ENCODE measurements around the gene RUNX3. TPM values are rescaled to one million over a fixed set of nuclear protein-coding genes. Genes with fewer than 3 reads are reported as not detected.
A peak's percentile ranks its signal among the peaks of the same experiment; 100 is the strongest.

Gene RUNX3
- total RNA-seq, 2 experiments from 2014 or later, result 177 to 183 TPM

DNA sequence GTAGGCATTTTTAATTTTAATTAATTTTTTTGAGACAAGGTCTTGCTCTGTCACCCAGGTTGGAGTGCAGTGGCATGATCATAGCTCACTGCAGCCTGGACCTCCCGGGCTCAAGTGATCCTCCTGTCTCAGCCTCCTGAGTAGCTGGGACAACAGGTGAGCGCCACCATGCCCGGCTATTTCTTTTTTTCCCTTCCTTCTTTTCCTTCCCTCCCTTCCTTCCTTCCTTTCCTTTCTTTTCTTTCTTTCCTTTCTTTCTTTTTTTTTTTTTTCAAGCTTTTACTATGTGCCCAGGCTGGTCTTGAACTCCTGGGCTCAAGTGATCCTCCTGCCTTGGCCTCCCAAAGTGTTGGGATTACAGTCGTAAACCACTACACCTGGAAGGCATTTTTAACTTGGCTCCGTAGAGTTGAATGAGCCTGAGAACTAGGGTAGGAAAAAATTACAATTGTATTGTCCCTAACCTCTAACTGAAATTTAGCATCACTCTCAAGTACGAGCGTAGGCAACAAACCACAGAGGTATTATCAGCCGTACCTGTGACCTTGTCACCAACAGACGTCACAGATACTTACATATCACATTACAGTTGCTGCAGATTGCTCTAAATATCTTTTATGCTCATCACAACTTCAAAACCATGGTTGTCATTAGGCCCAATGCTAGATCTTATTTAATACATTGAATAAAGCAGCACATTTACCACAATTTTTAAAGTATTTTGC is 8.0 kb downstream of the RUNX3 start:
- Mint-ChIP-seq H3K4me3 (peak overlapping the region; percentile 58), H3K4me1 (peaks cover 91% of the 10 kb centered on the region), H3K27ac (peak overlapping the region; percentile 85), H3K9me3 (no peaks in the 10 kb centered on the region), H3K36me3 (ENCODE audit: low read depth) (peaks cover 95% of the 10 kb centered on the region), H3K27me3 (no peaks in the 10 kb centered on the region)
- POLR2A ChIA-PET, result interaction anchor here (0.8 to 11.0 kb wide), 7 partner anchors 9 to 177 kb away, joined by 3 to 128 read pairs (median 6); partner anchors contain the start of gene CLIC4
- CTCF ChIA-PET, result interaction anchor here (1.4 to 1.9 kb wide), 2 partner anchors 43 to 115 kb away, joined by 3 to 4 read pairs; no protein-coding TSS in a partner anchor
- no peak for DNase-seq

DNA sequence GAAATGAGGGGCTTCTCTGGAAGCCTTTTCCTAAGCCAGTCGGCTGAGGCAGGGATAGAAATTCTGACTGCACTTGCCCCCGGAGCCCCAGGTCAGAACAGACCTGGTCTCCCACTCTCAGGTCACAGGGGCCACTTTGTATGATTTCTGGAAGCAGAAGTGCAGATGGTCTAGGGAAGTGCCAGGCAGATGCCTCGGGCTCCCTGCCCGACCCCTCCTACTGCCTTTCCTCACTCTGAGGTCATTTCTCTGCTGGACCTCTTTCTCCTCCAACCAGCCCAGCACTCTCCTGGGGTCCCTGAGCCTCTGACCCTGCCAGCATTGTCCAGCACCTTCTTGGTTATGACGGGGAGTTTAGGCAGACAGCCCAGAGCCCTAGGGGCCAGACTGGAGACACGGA is 8.7 kb downstream of the RUNX3 start:
- Mint-ChIP-seq H3K4me1 (peaks cover 93% of the 10 kb centered on the region), H3K27ac (peak overlapping the region; percentile 85), H3K36me3 (ENCODE audit: low read depth) (peaks cover 95% of the 10 kb centered on the region), H3K4me3 (peak overlapping the region; percentile 31), H3K27me3 (no peaks in the 10 kb centered on the region), H3K9me3 (no peaks in the 10 kb centered on the region)
- DNase-seq, result no peak
- ChIA-PET POLR2A (interaction anchor here (0.8 to 11.0 kb wide), 5 partner anchors 9 to 176 kb away, joined by 4 to 128 read pairs (median 6); partner anchors contain the start of gene CLIC4), CTCF (interaction anchor here (1.4 to 1.9 kb wide), 2 partner anchors 43 to 115 kb away, joined by 3 to 4 read pairs; no protein-coding TSS in a partner anchor)

DNA sequence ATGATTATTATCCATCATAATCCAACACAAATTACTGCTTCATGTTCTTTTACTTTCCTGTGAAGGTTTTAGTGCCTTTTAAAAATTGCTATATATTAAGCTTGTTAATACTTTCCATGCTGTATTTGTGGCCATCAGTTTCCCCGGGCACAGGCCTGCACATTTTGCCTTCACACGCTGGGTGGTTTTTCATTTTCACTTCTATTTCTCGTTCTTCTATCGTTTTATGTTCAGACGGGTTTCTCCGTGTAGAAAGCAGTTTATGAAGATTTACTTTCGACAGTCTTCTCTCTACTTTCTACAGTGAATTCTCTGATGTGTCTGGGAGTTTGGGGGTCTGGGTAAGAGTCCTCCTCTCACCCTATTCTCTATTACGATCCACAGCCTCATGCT is 9.5 kb downstream of the RUNX3 start:
- Mint-ChIP-seq H3K4me3 (peak overlapping the region; percentile 26), H3K9me3 (no peaks in the 10 kb centered on the region)
- POLR2A ChIA-PET, result interaction anchor here (1.1 to 11.0 kb wide), 5 partner anchors 8 to 163 kb away, joined by 3 to 128 read pairs (median 6); no protein-coding TSS in a partner anchor

DNA sequence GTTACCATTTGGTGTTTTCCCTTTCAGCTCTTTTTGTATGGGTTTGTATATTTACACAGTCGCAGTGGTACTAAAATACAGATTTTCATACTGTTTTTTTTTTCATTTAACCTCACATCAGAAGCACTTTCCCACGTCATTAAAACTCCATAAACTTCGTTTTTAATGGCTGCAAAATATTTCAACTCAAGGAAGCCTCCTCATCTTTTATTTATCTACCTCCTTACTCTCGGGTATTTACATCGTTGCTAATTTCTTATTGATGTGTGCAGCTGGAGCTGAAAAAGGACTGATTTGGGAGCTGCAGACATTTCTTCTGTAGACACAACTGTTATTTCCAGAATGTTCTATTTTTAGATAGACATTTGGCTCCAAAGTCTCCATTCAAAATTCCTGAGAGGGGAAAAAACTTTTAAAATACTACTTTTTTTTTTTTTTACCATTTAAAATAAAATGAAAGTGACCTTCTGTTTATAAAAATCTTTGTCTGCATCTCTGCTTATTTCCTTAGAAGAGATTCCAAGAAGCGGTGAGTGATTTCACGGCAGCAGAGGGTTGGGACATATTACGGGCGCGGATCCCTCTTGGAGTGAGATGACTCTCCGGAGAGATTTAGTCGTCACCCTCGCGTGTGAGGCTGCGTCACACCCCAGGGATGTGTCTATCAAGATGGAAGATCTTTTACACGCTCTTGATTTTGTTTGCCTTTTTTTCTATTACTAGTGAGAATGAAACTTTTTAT is 10.1 kb downstream of the RUNX3 start:
- H3K4me1 Mint-ChIP-seq, result peaks cover 92% of the 10 kb centered on the region
- peak overlapping the region; percentile 85 for H3K27ac Mint-ChIP-seq
- no peaks in the 10 kb centered on the region for H3K27me3 Mint-ChIP-seq
- DNase-seq, result peak; percentile 75
- ChIA-PET POLR2A (interaction anchor here (0.9 to 11.0 kb wide), 6 partner anchors 7 to 164 kb away, joined by 3 to 128 read pairs (median 5); no protein-coding TSS in a partner anchor), CTCF (interaction anchor here (0.7 to 1.4 kb wide), 4 partner anchors 13 to 118 kb away, joined by 3 to 5 read pairs (median 4); no protein-coding TSS in a partner anchor)
- peak overlapping the region; percentile 26 for H3K4me3 Mint-ChIP-seq
- peaks cover 95% of the 10 kb centered on the region for H3K36me3 Mint-ChIP-seq (ENCODE audit: low read depth)
- H3K9me3 Mint-ChIP-seq, result no peaks in the 10 kb centered on the region

More for the DNA sequence above, 9.5 kb downstream of the RUNX3 start:
- peaks cover 92% of the 10 kb centered on the region for H3K4me1 Mint-ChIP-seq
- H3K27me3 Mint-ChIP-seq, result no peaks in the 10 kb centered on the region
- CTCF ChIA-PET, result interaction anchor here (0.9 to 1.9 kb wide), 4 partner anchors 12 to 116 kb away, joined by 3 to 4 read pairs (median 4); no protein-coding TSS in a partner anchor
- H3K36me3 Mint-ChIP-seq (ENCODE audit: low read depth), result peaks cover 94% of the 10 kb centered on the region
- DNase-seq, result no peak
- peak overlapping the region; percentile 85 for H3K27ac Mint-ChIP-seq

DNA sequence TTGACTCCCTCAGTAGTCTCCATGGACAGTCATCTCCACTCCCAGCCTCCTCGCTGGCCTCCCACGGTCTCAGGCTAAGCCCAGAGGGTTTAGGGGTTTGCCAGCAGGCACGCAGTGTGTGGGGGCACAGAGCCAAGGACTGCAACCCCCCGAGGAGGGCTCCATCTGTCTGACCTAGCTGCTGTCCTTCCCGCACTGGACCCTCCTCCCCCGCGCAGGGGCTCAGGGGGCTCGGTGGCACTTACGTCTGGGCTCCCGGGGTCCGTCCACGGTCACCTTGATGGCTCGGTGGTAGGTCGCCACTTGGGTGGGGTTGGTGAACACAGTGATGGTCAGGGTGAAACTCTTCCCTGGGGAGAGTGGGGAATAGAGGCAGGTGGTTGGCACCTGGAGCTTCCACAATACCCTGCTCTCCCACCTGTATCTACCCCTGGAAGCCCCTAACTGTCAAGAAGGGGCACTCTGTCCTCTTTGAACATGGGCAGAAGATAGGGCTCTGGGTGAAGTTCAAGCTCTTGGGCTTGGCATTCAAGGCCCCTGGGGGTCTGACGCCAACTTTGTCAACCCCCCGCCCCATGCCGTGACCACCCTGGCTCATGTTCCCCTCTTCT is 11.0 kb downstream of the RUNX3 start:
- no peak overlapping the region for H3K4me3 Mint-ChIP-seq
- peaks cover 94% of the 10 kb centered on the region for H3K36me3 Mint-ChIP-seq (ENCODE audit: low read depth)
- peak overlapping the region; percentile 38 for H3K27ac Mint-ChIP-seq
- CTCF ChIA-PET, result interaction anchor here (0.7 to 1.4 kb wide), 3 partner anchors 14 to 119 kb away, joined by 3 to 5 read pairs (median 4); no protein-coding TSS in a partner anchor
- no peaks in the 10 kb centered on the region for H3K27me3 Mint-ChIP-seq
- no peak for DNase-seq
- H3K9me3 Mint-ChIP-seq, result no peaks in the 10 kb centered on the region
- POLR2A ChIA-PET, result interaction anchor here (0.9 to 3.2 kb wide), 4 partner anchors 8 to 165 kb away, joined by 3 to 22 read pairs (median 7); no protein-coding TSS in a partner anchor
- H3K4me1 Mint-ChIP-seq, result peaks cover 92% of the 10 kb centered on the region

DNA sequence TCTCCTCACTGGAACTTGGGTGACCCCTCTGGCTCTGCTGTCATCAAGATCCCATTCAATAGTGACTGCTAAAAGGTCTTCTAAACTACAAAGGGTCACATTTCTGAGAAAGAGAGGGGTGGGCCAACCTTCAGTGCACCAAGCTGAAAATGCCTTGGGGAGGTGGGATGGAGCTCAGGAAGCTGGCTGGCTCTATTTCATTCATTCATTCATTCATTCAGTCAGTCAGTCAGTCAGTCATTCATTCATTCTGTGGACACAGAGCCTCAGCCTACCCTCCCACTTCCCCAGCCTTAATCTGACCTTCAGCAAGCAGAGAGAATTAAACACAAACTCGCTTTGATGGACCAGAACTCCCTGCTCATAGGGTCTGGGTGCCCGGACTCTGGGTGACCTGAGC is 11.7 kb downstream of the RUNX3 start:
- ChIA-PET POLR2A (interaction anchor here (3.2 kb wide), 1 partner anchor 9 kb away, joined by 22 read pairs; no protein-coding TSS in a partner anchor), CTCF (interaction anchor here (1.2 kb wide), 1 partner anchor 119 kb away, joined by 3 read pairs; no protein-coding TSS in a partner anchor)
- Mint-ChIP-seq H3K36me3 (ENCODE audit: low read depth) (peaks cover 92% of the 10 kb centered on the region), H3K4me3 (no peak overlapping the region), H3K9me3 (no peaks in the 10 kb centered on the region), H3K4me1 (peaks cover 91% of the 10 kb centered on the region), H3K27me3 (no peaks in the 10 kb centered on the region), H3K27ac (peak overlapping the region; percentile 38)
- DNase-seq, result no peak

DNA sequence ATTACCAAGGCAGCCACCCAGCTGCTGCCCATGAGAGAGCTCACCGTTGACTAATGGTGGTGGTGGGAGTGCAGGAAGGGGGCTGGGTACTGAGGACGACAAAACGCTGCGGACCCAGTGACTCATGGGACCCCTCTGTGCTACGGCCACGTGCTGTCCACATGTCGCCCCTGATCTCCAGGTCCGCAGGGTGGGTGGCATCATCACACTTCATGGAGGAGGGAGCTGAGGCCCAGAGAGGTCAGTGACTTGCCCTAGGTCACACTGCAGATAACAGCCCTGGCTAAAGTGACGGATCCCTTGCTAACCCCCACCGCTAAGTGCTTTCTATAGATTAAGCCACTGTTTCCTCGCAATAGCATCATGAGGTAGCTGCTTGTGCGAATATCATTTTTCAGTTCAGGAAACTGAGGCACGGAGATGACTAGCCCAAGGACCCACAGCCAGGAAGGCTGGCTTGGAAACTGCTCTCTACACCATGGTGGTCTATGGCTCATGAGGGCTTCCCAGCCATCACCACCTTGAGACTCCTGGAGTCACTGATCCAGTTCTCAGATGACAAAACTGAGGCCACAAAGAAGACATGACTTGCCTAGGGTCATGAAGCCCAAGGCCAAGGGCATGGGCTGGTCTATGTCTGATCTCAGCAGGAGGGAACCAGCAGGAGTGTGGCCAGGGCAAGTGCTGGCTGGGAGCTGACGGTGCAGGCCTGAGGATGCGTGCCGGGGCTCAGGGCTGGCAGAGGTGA is 12.6 kb downstream of the RUNX3 start:
- no peaks in the 10 kb centered on the region for H3K9me3 Mint-ChIP-seq
- ChIA-PET CTCF (interaction anchor here (1.2 kb wide), 1 partner anchor 120 kb away, joined by 3 read pairs; no protein-coding TSS in a partner anchor), POLR2A (interaction anchor here (3.2 kb wide), 1 partner anchor 10 kb away, joined by 22 read pairs; no protein-coding TSS in a partner anchor)
- no peak for DNase-seq
- H3K36me3 Mint-ChIP-seq (ENCODE audit: low read depth), result peaks cover 91% of the 10 kb centered on the region
- no peaks in the 10 kb centered on the region for H3K27me3 Mint-ChIP-seq
- no peak overlapping the region for H3K4me3 Mint-ChIP-seq
- peak overlapping the region; percentile 62 for H3K27ac Mint-ChIP-seq
- peaks cover 92% of the 10 kb centered on the region for H3K4me1 Mint-ChIP-seq

DNA sequence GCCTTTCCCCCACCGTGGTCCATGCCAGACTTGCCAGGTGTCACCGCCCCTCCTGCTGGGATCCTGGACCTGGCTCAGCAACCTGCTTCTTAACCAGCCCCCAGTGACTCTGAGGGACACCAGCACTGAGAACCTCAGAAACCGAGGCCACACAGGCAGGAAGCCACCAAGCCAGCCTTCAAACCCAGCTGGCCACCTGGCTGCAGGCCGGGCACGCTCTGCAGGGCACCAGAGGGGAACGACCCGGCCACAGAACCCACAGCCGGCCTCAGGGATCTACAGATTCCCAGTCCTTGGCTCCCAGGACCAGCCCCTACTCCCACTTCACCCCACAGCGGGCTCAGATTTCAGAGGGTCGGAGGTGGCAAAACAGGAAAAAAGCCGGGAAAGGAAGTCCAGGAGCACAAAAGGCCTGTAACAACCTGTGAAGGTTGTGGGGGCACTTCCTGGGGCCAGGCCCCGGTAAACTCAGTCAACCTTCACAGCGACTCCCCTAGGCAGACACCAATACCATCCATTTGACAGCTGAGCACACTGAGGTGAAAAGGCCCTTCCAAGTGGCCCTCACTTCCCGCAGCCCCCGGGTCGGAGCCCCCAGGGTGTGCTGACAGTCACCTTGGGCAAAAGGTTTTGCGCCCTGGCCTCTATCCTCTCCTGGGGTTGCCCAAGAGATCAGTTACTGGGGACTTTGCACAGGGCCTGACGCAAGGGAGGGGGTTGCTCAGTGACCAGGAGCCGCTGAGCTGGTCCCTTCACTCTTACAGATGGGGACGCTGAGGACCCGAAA is 14.1 kb downstream of the RUNX3 start:
- Mint-ChIP-seq H3K27ac (peak overlapping the region; percentile 69), H3K4me1 (peaks cover 93% of the 10 kb centered on the region), H3K36me3 (ENCODE audit: low read depth) (peaks cover 89% of the 10 kb centered on the region), H3K4me3 (no peak overlapping the region), H3K9me3 (no peaks in the 10 kb centered on the region), H3K27me3 (no peaks in the 10 kb centered on the region)
- ChIA-PET POLR2A (interaction anchor here (3.2 kb wide), 1 partner anchor 11 kb away, joined by 22 read pairs; no protein-coding TSS in a partner anchor), CTCF (no interaction called here)
- DNase-seq, result no peak

DNA sequence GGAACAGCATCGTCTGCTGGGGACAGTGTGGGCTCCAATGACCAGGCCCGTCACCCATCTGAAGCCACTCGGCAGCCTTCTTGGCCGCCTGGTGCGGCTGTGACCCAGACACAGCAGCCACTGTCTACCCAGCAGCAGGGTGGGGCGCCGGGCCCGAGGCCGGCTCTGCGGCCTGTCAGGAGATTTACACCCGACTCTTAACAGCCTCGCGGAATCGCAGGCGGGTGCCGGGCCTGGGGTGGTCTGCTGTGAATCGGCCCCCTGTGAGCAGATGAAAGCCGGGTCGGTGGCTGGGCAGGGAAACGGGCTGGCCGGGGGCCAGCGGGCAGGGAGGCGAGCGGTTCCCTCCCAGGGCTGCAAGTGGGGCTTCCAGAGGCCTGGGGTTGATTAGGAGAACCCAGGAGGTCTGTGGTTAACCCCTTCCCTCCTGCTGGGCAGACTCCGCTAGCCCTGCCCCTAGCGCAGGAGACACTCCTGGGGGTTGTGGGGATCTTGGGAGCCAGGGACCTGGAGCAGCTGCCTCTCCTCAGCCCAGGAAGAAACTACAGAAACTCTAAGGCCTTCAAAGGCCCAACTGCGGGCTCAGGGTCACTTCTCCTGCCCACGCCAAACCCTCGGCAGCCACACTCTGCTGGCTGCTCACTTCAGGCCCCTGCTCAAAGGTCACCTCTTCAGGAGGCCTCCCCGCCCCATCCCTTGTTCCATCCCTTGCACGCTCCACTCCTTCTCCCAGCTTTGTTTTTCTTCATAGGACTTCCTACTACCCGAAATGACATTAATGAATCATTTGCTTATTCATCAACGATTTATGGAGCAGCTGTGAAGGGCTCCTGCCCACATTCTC is 15.6 kb downstream of the RUNX3 start:
- peaks cover 85% of the 10 kb centered on the region for H3K36me3 Mint-ChIP-seq (ENCODE audit: low read depth)
- no peak overlapping the region for H3K4me3 Mint-ChIP-seq
- DNase-seq, result no peak
- peaks cover 92% of the 10 kb centered on the region for H3K4me1 Mint-ChIP-seq
- CTCF ChIA-PET, result interaction anchor here (1.6 kb wide), 1 partner anchor 84 kb away, joined by 3 read pairs; no protein-coding TSS in a partner anchor
- POLR2A ChIA-PET, result interaction anchor here (1.3 to 5.7 kb wide), 2 partner anchors 11 to 51 kb away, joined by 6 to 128 read pairs; partner anchors contain the start of gene RUNX3
- H3K27me3 Mint-ChIP-seq, result no peaks in the 10 kb centered on the region
- peak overlapping the region; percentile 96 for H3K27ac Mint-ChIP-seq
- no peaks in the 10 kb centered on the region for H3K9me3 Mint-ChIP-seq

DNA sequence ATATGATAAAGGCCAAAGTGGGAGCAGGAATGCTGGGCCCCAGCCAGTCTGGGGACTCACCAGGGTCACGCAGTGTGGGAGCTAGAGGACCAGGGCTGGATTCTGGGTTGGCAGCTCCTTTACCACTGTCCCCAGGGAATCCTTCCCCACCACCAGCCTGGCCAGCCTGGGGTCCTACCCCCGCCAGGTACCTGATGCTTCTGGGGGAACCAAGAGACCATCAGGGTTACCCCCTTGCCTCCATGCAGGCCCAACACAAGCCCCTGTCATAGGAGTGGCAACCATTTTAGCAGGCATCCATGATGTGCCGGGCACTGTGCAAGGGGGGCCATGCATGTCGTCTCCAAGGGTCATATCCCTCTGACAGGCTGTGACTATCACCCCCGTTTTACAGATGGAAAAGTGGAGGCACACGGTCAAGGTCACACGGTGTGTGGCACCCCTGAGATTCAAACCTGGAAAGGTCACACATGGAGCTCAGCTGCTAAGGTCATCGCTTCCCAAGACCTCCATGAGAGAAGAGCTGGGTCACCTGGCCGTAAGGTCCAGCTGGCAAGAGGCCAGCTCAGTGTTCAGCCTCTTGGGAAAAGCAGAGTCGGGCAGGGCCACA is 16.4 kb downstream of the RUNX3 start:
- no peaks in the 10 kb centered on the region for H3K9me3 Mint-ChIP-seq
- CTCF ChIA-PET, result interaction anchor here (0.8 to 1.6 kb wide), 2 partner anchors 83 to 123 kb away, joined by 3 read pairs; no protein-coding TSS in a partner anchor
- no peaks in the 10 kb centered on the region for H3K27me3 Mint-ChIP-seq
- peaks cover 87% of the 10 kb centered on the region for H3K36me3 Mint-ChIP-seq (ENCODE audit: low read depth)
- POLR2A ChIA-PET, result interaction anchor here (1.4 to 5.7 kb wide), 2 partner anchors 12 to 15 kb away, joined by 4 to 128 read pairs; partner anchors contain the start of gene RUNX3
- H3K4me3 Mint-ChIP-seq, result no peak overlapping the region
- DNase-seq, result no peak
- H3K27ac Mint-ChIP-seq, result peak overlapping the region; percentile 96
- H3K4me1 Mint-ChIP-seq, result peaks cover 93% of the 10 kb centered on the region

Measured in activated CD4-positive, alpha-beta memory T cell treated with anti-CD3 and anti-CD28 coated beads, Interleukin-2, amount 10 ng/mL, durations not matched to agents 7 days and 5 days (primary cell).